IPS DF 19.7 (cell line): ENCODE data around the gene CXCL3.
A peak's percentile ranks its signal among the peaks of the same experiment; 100 is the strongest.

Experiments
- DNase-seq: peaks from one replicate; pipeline ENCODE4 v3.0.0-alpha.2; 2013; ENCODE audit warnings: low read depth, low spot score

Gene CXCL3

GRCh38 chr4:74014332-74014731 is 24.2 kb downstream of the CXCL3 start:
- no peak for DNase-seq

GRCh38 chr4:74013264-74013663 is 25.2 kb downstream of the CXCL3 start:
- no peak for DNase-seq

GRCh38 chr4:74012130-74012529 is 26.4 kb downstream of the CXCL3 start:
- no peak for DNase-seq

- DNase-seq: no peak
Measured at GRCh38 chr4:74009307-74009706, 29.2 kb downstream of the CXCL3 start.

- no peak for DNase-seq
Measured at GRCh38 chr4:74006009-74006476, 32.4 kb downstream of the CXCL3 start.

GRCh38 chr4:74005528-74005927 is 33.0 kb downstream of the CXCL3 start:
- DNase-seq: no peak

- no peak for DNase-seq
Measured at GRCh38 chr4:74004668-74005067, 33.8 kb downstream of the CXCL3 start.

GRCh38 chr4:74000301-74000700 is 38.2 kb downstream of the CXCL3 start:
- no peak for DNase-seq

GRCh38 chr4:73998040-73999011 is 40.2 kb downstream of the CXCL3 start, which contains the start of gene CXCL5:
CXCL5 (minus strand) TSS chr4:73998677; CDS start chr4:73998581, 96 bp downstream.
- peak; percentile 54 for DNase-seq

- DNase-seq: no peak
Measured at GRCh38 chr4:73992050-73992449, 46.4 kb downstream of the CXCL3 start.

- DNase-seq: no peak
Measured at GRCh38 chr4:73991742-73992000, 46.8 kb downstream of the CXCL3 start.

GRCh38 chr4:73990988-73991741 is 47.3 kb downstream of the CXCL3 start:
- DNase-seq: no peak

GRCh38 chr4:73989928-73990327 is 48.6 kb downstream of the CXCL3 start:
- DNase-seq: no peak

GRCh38 chr4:73989031-73989430 is 49.5 kb downstream of the CXCL3 start:
- DNase-seq: no peak

- DNase-seq: no peak
Measured at GRCh38 chr4:73988061-73988460, 50.4 kb downstream of the CXCL3 start, which contains the start of gene PPBP. PPBP (minus strand) TSS chr4:73988190; CDS start chr4:73988103, 87 bp downstream.
